Kidney (tissue), 14 donors: Measurements from ENCODE around the gene LTBR. TPM values are rescaled to one million over a fixed set of nuclear protein-coding genes. Genes with fewer than 3 reads are reported as not detected.
A peak's percentile ranks its signal among the peaks of the same experiment; 100 is the strongest.

Experiments
- DNase-seq, 5 donors: peaks; one replicate each; pipeline ENCODE4 v3.0.0-alpha.2; 2013 to 2020
- FAIRE-seq: peaks from 2 replicates; lab custom pipeline; 2012; peaks lifted over from hg19 to GRCh38; lab: Jason Lieb, UNC
- H3K27ac ChIP-seq, 2 donors: one replicate each; pipeline ENCODE4 v1.7.0; 2013; ENCODE audit warnings: low read depth in 2 of 2, low read length in 2 of 2, inconsistent platforms in 1 of 2
- H3K27me3 ChIP-seq: one replicate; pipeline ENCODE4 v1.7.1; 2013; ENCODE audit warnings: low read length, inconsistent platforms; ENCODE audit not compliant: control insufficient read depth, insufficient read depth
- H3K36me3 ChIP-seq, 3 donors: one replicate each; pipeline versions ENCODE4 v1.7.0 to v1.7.1; 2013; ENCODE audit warnings: low read length in 3 of 3, control low read depth in 1 of 3, inconsistent platforms in 1 of 3; ENCODE audit not compliant: insufficient read depth in 3 of 3, control insufficient read depth in 2 of 3
- H3K4me1 ChIP-seq, 3 donors: one replicate each; pipeline versions ENCODE4 v1.7.0 to v1.7.1; 2013; ENCODE audit warnings: low read length in 3 of 3, inconsistent platforms in 1 of 3, low read depth in 1 of 3; ENCODE audit not compliant: control insufficient read depth in 2 of 3, insufficient read depth in 2 of 3
- H3K4me3 ChIP-seq, 3 donors: one replicate each; pipeline versions ENCODE4 v1.7.0 to v1.8.1; 2013; ENCODE audit warnings: low read length in 3 of 3, control low read depth in 1 of 3, inconsistent platforms in 1 of 3
- H3K9ac ChIP-seq, 3 donors: one replicate each; pipeline versions ENCODE4 v1.7.0 to v1.7.1; 2013; ENCODE audit warnings: low read length in 3 of 3, control low read depth in 1 of 3, inconsistent platforms in 1 of 3
- H3K9me3 ChIP-seq, 3 donors: one replicate each; pipeline versions ENCODE4 v1.7.0 to v1.7.1; 2013; ENCODE audit warnings: low read length in 3 of 3, control low read depth in 1 of 3, inconsistent platforms in 1 of 3; ENCODE audit not compliant: control insufficient read depth in 2 of 3, insufficient read depth in 1 of 3
- intact Hi-C: fragments of 100-400 bp; cut with DNase I; formaldehyde crosslinking; loops from one replicate; pipeline ENCODE4 v1.11.1; 2022
- polyA plus RNA-seq: library from polyadenylated mRNA; stranded (reverse); fragments of 350-450 nt; fragmentation: Illumina TruSeq; extraction: RNeasy Lipid Tissue Mini Kit (QIAGEN cat#74804); gene quantifications from one replicate; pipeline ENCODE4 v1.2.3, GENCODE V29; 2014; ENCODE audit warnings: low read depth, low replicate concordance; ENCODE audit not compliant: insufficient read depth
- total RNA-seq: library from RNA; stranded (reverse); fragmentation: NEBNext Ultra II Directional; extraction: Animal tissue kit (Norgen Biotek cat#: 25700); gene quantifications from one replicate; pipeline ENCODE4 v1.2.1, GENCODE V29; 2021
- TF ChIP-seq, protein P1 (sequence below): IDR thresholded peaks from 3 replicates; pipeline ENCODE4 v1.5.1; 2012; ENCODE audit warnings: mild to moderate bottlenecking, moderate library complexity, borderline replicate concordance; ENCODE audit not compliant: insufficient read depth; ENCODE audit errors: extremely low read depth
- donor health status: control.
- donor health status: control.
- donor health status: control.
- donor health status: control.
- donor health status: control.
- donor health status: DM: yes; HTN: yes; CAD: no.
- donor health status: Normal renal cell carcinoma (clear cell type).

The LTBR gene
- total and polyA plus RNA-seq, 2 donors from 2014 or later, result 77.8 to 114 TPM

DNA sequence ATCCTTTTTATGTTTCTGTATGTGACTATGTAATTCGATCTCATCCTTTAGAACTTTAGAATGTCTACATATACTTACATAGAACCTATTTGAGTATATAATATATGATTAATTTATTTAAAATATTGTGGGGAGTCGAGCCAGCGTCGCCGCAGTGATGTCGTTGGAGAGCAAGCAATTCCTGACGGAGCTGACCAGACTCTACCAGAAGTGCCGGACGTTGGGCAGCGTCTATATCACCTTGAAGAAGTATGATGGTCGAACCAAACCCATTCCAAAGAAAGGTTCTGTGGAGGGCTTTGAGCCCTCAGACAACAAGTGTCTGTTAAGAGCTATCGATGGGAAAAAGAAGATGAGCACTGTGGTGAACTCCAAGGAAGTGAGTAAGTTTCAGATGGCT lies 54.4 kb downstream of the LTBR start:
- Histone ChIP-seq H3K9me3 (no peaks in the 10 kb centered on the region), H3K4me1 (no peaks in the 10 kb centered on the region), H3K27me3 (no peaks in the 10 kb centered on the region), H3K9ac (no peak overlapping the region), H3K36me3 (no peaks in the 10 kb centered on the region), H3K27ac (no peak overlapping the region), H3K4me3 (no peak overlapping the region)
- FAIRE-seq (no peak), DNase-seq (peak in 1 of 5 donors; percentile 38)
- intact Hi-C loops, result no loop called here
- TF ChIP-seq, protein P1, sequence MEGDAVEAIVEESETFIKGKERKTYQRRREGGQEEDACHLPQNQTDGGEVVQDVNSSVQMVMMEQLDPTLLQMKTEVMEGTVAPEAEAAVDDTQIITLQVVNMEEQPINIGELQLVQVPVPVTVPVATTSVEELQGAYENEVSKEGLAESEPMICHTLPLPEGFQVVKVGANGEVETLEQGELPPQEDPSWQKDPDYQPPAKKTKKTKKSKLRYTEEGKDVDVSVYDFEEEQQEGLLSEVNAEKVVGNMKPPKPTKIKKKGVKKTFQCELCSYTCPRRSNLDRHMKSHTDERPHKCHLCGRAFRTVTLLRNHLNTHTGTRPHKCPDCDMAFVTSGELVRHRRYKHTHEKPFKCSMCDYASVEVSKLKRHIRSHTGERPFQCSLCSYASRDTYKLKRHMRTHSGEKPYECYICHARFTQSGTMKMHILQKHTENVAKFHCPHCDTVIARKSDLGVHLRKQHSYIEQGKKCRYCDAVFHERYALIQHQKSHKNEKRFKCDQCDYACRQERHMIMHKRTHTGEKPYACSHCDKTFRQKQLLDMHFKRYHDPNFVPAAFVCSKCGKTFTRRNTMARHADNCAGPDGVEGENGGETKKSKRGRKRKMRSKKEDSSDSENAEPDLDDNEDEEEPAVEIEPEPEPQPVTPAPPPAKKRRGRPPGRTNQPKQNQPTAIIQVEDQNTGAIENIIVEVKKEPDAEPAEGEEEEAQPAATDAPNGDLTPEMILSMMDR, result no peak

DNA sequence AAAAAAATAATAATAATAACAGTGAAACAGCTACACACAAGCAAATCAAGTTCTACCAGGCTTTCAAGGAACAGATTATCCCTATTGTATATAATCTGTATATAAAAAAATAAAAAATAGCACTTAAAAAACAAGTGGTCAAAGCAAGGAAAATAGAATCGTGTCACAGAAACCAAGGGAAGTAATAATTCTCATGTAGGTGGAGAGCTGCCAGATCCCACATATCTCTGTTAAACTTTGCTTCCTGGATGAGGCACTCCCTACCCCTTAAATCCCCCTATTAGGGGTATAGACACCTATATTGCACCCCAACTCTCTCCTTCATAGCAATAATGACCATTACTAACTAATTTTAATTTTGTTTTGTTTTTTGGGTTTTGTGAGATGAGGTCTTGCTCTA lies 56.4 kb downstream of the LTBR start:
- Histone ChIP-seq H3K4me1 (no peaks in the 10 kb centered on the region), H3K36me3 (no peaks in the 10 kb centered on the region), H3K27ac (no peak overlapping the region), H3K27me3 (no peaks in the 10 kb centered on the region), H3K9ac (no peak overlapping the region), H3K4me3 (no peak overlapping the region), H3K9me3 (no peaks in the 10 kb centered on the region)
- FAIRE-seq, result no peak
- DNase-seq, result no peak
- TF ChIP-seq, protein P1, result no peak
- intact Hi-C loops, result no loop called here

Other genes with a start within 250 kb of the LTBR start
- gene CD9, start 183.8 kb upstream of the LTBR start, total RNA-seq, result 421 TPM
- gene CD9, start 183.8 kb upstream of the LTBR start, polyA plus RNA-seq, result 301 TPM
- 2.5 TPM for gene PLEKHG6, start 73.5 kb upstream of the LTBR start, total RNA-seq
- gene PLEKHG6, start 73.5 kb upstream of the LTBR start, polyA plus RNA-seq, result 2.9 TPM
- 186 TPM for gene TNFRSF1A, start 42.1 kb upstream of the LTBR start, total RNA-seq
- gene TNFRSF1A, start 42.1 kb upstream of the LTBR start, polyA plus RNA-seq, result 99.6 TPM
- gene SCNN1A, start 8.6 kb upstream of the LTBR start, total RNA-seq, result 452 TPM
- 225 TPM for gene SCNN1A, start 8.6 kb upstream of the LTBR start, polyA plus RNA-seq
- gene CD27, start 60.8 kb downstream of the LTBR start, total RNA-seq, result 6.6 TPM
- gene CD27, start 60.8 kb downstream of the LTBR start, polyA plus RNA-seq, result not detected
- gene TAPBPL, start 67.9 kb downstream of the LTBR start, total RNA-seq, result 44.7 TPM
- 34.5 TPM for gene TAPBPL, start 67.9 kb downstream of the LTBR start, polyA plus RNA-seq
- 13.2 TPM for gene VAMP1, start 86.5 kb downstream of the LTBR start, total RNA-seq
- gene VAMP1, start 86.5 kb downstream of the LTBR start, polyA plus RNA-seq, result 4.9 TPM
- gene MRPL51, start 109.1 kb downstream of the LTBR start, total RNA-seq, result 132 TPM
- gene MRPL51, start 109.1 kb downstream of the LTBR start, polyA plus RNA-seq, result 268 TPM
- gene NCAPD2, start 109.9 kb downstream of the LTBR start, total RNA-seq, result 23.4 TPM
- gene NCAPD2, start 109.9 kb downstream of the LTBR start, polyA plus RNA-seq, result 4.5 TPM
- gene GAPDH, start 150.4 kb downstream of the LTBR start, total RNA-seq, result 1,501 TPM
- 4,871 TPM for gene GAPDH, start 150.4 kb downstream of the LTBR start, polyA plus RNA-seq
- gene IFFO1, start 171.9 kb downstream of the LTBR start, total RNA-seq, result 21.5 TPM
- 11.5 TPM for gene IFFO1, start 171.9 kb downstream of the LTBR start, polyA plus RNA-seq
- 29.7 TPM for gene NOP2, start 184.1 kb downstream of the LTBR start, total RNA-seq
- gene NOP2, start 184.1 kb downstream of the LTBR start, polyA plus RNA-seq, result 12.2 TPM
- 224 TPM for gene CHD4, start 223.2 kb downstream of the LTBR start, total RNA-seq
- 109 TPM for gene CHD4, start 223.2 kb downstream of the LTBR start, polyA plus RNA-seq